ENCODE data around the gene MYH9. TPM values are rescaled to one million over a fixed set of nuclear protein-coding genes. Genes with fewer than 3 reads are reported as not detected.

MYH9 gene
- total RNA-seq, 4 donors from 2014 or later = 361 to 406 (median 386) TPM

DNA sequence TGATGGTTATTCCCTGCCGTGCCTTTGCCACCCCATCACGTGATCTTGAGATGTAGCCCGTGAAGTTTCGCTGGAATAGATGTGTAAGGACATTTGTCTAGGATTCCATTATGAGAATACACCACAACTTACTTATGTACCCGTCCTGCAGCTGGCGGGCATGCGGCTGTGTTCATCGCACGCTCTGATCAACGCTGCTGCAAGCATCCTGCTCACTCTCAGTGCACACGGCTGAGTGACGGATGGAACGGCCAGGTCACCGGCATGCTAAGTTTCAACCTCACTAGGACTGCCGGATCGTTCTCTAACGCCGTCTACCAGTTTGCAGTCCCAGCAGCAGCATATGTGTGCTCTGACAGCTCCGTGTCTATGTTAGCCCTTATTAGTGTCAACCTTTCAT, 90.2 kb downstream of the MYH9 start:
- Histone ChIP-seq H3K4me3 (no peak overlapping the region), H3K27ac (no peak overlapping the region), H3K27me3 (no peaks in the 10 kb centered on the region), H3K36me3 (peaks cover 26 to 100% (median 84%) of the 10 kb centered on the region in 3 donors), H3K4me1 (peaks cover 0 to 4% (median 0%) of the 10 kb centered on the region in 4 donors), H3K9me3 (no peaks in the 10 kb centered on the region)
- TF ChIP-seq POLR2A (IDR thresholded peaks at IDR 0.05) (no peak), EP300 (IDR thresholded peaks at IDR 0.05) (no peak)
- TF ChIP-seq, protein P1, sequence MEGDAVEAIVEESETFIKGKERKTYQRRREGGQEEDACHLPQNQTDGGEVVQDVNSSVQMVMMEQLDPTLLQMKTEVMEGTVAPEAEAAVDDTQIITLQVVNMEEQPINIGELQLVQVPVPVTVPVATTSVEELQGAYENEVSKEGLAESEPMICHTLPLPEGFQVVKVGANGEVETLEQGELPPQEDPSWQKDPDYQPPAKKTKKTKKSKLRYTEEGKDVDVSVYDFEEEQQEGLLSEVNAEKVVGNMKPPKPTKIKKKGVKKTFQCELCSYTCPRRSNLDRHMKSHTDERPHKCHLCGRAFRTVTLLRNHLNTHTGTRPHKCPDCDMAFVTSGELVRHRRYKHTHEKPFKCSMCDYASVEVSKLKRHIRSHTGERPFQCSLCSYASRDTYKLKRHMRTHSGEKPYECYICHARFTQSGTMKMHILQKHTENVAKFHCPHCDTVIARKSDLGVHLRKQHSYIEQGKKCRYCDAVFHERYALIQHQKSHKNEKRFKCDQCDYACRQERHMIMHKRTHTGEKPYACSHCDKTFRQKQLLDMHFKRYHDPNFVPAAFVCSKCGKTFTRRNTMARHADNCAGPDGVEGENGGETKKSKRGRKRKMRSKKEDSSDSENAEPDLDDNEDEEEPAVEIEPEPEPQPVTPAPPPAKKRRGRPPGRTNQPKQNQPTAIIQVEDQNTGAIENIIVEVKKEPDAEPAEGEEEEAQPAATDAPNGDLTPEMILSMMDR (IDR thresholded peaks at IDR 0.05) = no peak
- WGBS, 2 donors = 87 to 93% methylated on average over 19 of the region's 19 CpGs
- no peak for DNase-seq (ENCODE audit: low spot score in 2 of 2)

- Histone ChIP-seq H3K36me3 (peaks cover 26 to 100% (median 92%) of the 10 kb centered on the region in 3 donors), H3K27me3 (no peaks in the 10 kb centered on the region), H3K4me1 (peaks cover 0 to 8% (median 0%) of the 10 kb centered on the region in 4 donors), H3K27ac (no peak overlapping the region), H3K9me3 (no peaks in the 10 kb centered on the region), H3K4me3 (no peak overlapping the region)
- TF ChIP-seq POLR2A (IDR thresholded peaks at IDR 0.05) (no peak), EP300 (IDR thresholded peaks at IDR 0.05) (no peak)
- TF ChIP-seq, protein P1 (IDR thresholded peaks at IDR 0.05) = no peak
- 91 to 92% methylated on average over 12 to 15 of the region's 15 CpGs for WGBS, 2 donors
- no peak for DNase-seq (ENCODE audit: low spot score in 2 of 2)
These were observed 91.1 kb downstream of the MYH9 start for GRCh38 chr22:36296690-36297089.

GRCh38 chr22:36295247-36295646, 92.5 kb downstream of the MYH9 start:
- H3K27ac ChIP-seq = no peak overlapping the region
- WGBS, 2 donors = 88 to 91% methylated on average over 7 of the region's 7 CpGs
- H3K36me3 ChIP-seq = peaks cover 20 to 98% (median 84%) of the 10 kb centered on the region in 3 donors
- no peaks in the 10 kb centered on the region for H3K27me3 ChIP-seq
- no peak overlapping the region for H3K4me3 ChIP-seq
- H3K9me3 ChIP-seq = no peaks in the 10 kb centered on the region
- TF ChIP-seq EP300 (IDR thresholded peaks at IDR 0.05) (no peak), POLR2A (IDR thresholded peaks at IDR 0.05) (no peak)
- no peak for DNase-seq (ENCODE audit: low spot score in 2 of 2)
- peaks cover 0 to 10% (median 0%) of the 10 kb centered on the region in 4 donors for H3K4me1 ChIP-seq

DNA sequence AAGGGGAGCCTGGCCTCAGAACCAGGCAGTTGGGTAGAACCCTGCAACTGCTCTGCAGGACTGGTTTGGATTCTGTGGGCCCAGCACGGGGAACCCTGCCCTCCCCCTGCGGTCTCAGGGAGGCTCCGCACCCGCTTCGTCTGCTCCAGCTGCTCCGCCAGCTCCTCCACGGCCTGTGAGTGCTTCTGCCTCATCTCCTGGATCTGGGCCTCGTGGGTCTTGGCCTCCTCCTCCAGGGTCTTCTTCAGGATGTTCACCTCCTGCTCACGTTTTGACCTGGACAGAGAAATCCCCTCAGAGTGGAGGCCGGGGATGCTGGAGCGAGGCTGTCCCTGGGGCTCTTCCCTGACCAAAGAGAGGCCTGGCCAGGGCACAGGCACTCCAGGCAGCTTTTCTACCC, 93.0 kb downstream of the MYH9 start:
- peaks cover 20 to 96% (median 81%) of the 10 kb centered on the region in 3 donors for H3K36me3 ChIP-seq
- peaks cover 0 to 10% (median 0%) of the 10 kb centered on the region in 4 donors for H3K4me1 ChIP-seq
- TF ChIP-seq POLR2A (IDR thresholded peaks at IDR 0.05) (no peak), EP300 (IDR thresholded peaks at IDR 0.05) (no peak)
- TF ChIP-seq, protein P1 (IDR thresholded peaks at IDR 0.05) = no peak
- no peaks in the 10 kb centered on the region for H3K9me3 ChIP-seq
- DNase-seq (ENCODE audit: low spot score in 2 of 2) = no peak
- WGBS, 2 donors = 85 to 87% methylated on average over 11 of the region's 11 CpGs
- no peaks in the 10 kb centered on the region for H3K27me3 ChIP-seq
- H3K4me3 ChIP-seq = no peak overlapping the region
- no peak overlapping the region for H3K27ac ChIP-seq

DNA sequence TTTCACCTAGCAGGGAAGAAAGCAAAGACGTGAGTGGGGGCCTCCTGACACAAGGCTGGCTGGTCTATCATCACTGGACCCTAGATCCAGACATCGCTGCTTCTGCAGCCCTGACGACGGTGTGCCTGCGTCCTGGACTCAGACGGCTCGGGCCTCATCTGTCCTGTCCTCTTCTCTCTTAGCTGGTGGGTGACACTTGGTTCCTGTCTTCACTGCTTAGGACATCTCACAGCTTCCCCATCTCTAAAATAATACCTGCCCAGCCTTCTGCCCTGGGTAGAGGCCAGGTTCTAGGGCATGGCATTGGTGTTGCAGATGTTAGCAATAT, 93.5 kb downstream of the MYH9 start:
- 95 to 97% methylated on average over 7 of the region's 7 CpGs for WGBS, 2 donors
- TF ChIP-seq, protein P1 (IDR thresholded peaks at IDR 0.05) = no peak
- TF ChIP-seq EP300 (IDR thresholded peaks at IDR 0.05) = no peak
- TF ChIP-seq POLR2A (IDR thresholded peaks at IDR 0.05) = no peak
- Histone ChIP-seq H3K9me3 (no peaks in the 10 kb centered on the region), H3K27me3 (no peaks in the 10 kb centered on the region), H3K4me3 (no peak overlapping the region), H3K36me3 (peaks cover 20 to 96% (median 81%) of the 10 kb centered on the region in 3 donors), H3K4me1 (peaks cover 0 to 10% (median 0%) of the 10 kb centered on the region in 4 donors), H3K27ac (no peak overlapping the region)
- no peak for DNase-seq (ENCODE audit: low spot score in 2 of 2)
